Psoas muscle (tissue), 8 donors: ENCODE data around the gene WDR83. TPM values are rescaled to one million over a fixed set of nuclear protein-coding genes. Genes with fewer than 3 reads are reported as not detected.

Experiments used
- ATAC-seq, 4 donors: fragments of 200-7000 bp; cut with Tn5 transposase; one replicate each; pipeline ENCODE4 v1.9.1; 2020; ENCODE audit warnings: moderate library complexity in 3 of 4, mild to moderate bottlenecking in 2 of 4
- DNase-seq, 2 donors: peaks; one replicate each; pipeline ENCODE4 v3.0.0-alpha.2; 2020
- H3K27ac ChIP-seq: fragments of 200-600 bp; one replicate; pipeline ENCODE4 v1.8.0; 2022
- H3K27me3 ChIP-seq, 3 donors: fragments of 200-600 bp in 1 of 3; one replicate each; pipeline versions ENCODE4 v1.6.1 to v1.8.0; 2013 to 2022; ENCODE audit warnings: low read length in 2 of 3, mild to moderate bottlenecking in 2 of 3, moderate library complexity in 1 of 3; ENCODE audit not compliant: insufficient read depth in 3 of 3
- H3K36me3 ChIP-seq, 2 donors: fragments of 200-600 bp in 1 of 2; one replicate each; pipeline versions ENCODE4 v1.6.1 to v1.8.0; 2013 to 2022; ENCODE audit warnings: low read depth in 1 of 2, mild to moderate bottlenecking in 1 of 2, moderate library complexity in 1 of 2; ENCODE audit not compliant: insufficient read depth in 1 of 2
- H3K4me1 ChIP-seq: fragments of 200-600 bp; one replicate; pipeline ENCODE4 v1.8.0; 2022
- H3K4me3 ChIP-seq: fragments of 200-600 bp; one replicate; pipeline ENCODE4 v1.8.0; 2022; ENCODE audit warnings: mild to moderate bottlenecking
- H3K9me3 ChIP-seq: fragments of 200-600 bp; one replicate; pipeline ENCODE4 v1.8.0; 2022
- WGBS, 3 donors: extraction: QIAGEN DNeasy Blood & Tissue Kit; methylation state at CpG; one replicate each; pipeline versions ENCODE4 v1.1.6 to v1.1.7; 2013; 5-methylcytosine and 5-hydroxymethylcytosine counted together
- intact Hi-C, 2 donors: fragments of 100-400 bp; cut with DNase I; formaldehyde crosslinking; loops; one replicate each; pipeline versions ENCODE4 v1.11.0 to v1.14.2; 2022
- polyA plus RNA-seq, 3 donors: library from polyadenylated mRNA; stranded (reverse); fragments of 200-250 nt; gene quantifications; one replicate each; pipeline ENCODE4 v1.2.3, GENCODE V29; 2013
- total RNA-seq, 4 donors: library from RNA; stranded (reverse); fragmentation: NEBNext Ultra II Directional in 2 of 4; extraction: Animal tissue kit (Norgen Biotek cat#: 25700) in 2 of 4; gene quantifications; one replicate each; pipeline versions ENCODE4 v1.2.1 to v1.2.4, GENCODE V29; 2021 to 2023
- TF ChIP-seq, protein P1 (sequence below): fragments of 200-600 bp; IDR thresholded peaks from one replicate; pipeline ENCODE4 v1.8.0; 2022; ENCODE audit warnings: antibody characterized with exemption
- donor health status: healthy with polysubstance abuse.
- donor health status: DM: no; HTN: no; CAD: no; lungs with moderate emphysema.
- donor health status: Bipolar disorder and iron deficiency.
- donor health status: healthy.
- donor health status: DM: yes; HTN: yes; CAD: no.
- donor health status: DM: no; HTN: no; CAD: no.
- donor health status: DM: no; HTN: no; CAD: no.
- donor health status: DM: yes; HTN: yes; CAD: no.

WDR83 gene
- total and polyA plus RNA-seq, 7 donors, result 1.8 to 9.1 (median 4.5) TPM

DNA sequence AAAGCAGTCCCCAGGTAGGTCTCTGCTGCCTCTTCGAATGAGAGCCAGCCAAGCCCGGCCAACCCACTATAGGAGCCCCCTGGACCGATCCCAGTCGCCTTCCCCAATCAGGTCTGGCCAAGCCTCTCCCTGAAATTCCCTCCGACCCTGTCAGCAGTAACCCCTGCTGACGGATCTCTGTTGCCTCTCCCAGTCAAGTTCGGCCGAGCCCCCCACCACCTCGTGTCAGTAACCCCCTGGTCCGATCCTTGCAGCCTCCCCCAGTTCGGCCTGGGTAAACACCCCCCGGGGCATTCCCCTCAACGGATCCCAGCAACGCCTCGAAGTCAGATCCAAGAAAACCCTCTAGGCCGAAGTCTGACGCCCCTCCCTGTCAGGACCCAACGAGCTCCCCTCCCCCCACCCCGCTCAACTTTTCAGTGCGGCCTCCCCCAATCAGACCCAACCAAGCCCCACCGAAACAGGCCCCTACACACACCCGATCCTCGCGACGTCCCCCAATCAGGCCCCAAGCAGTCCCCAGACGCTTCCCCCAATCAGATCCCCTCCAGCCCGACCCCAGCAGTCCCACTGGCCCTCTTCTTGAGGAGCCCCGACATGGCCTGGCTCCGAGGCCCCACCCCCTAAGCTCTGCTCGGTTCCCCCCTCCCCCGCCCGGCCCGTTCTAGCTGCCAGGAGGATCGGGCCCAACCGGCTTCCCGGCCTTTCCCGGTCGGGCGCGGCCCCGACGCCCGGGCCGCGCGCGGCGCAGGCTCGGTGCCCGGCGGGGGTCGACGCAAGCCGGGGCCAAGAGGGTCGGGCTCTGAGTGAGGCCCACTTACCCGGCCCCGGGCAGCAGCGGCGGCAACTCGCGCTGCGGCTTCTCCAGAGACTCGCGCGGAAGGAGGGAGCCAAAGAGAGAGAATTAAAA, 55.3 kb downstream of the WDR83 start:
- DNase-seq (peak; percentile 78 to 88), ATAC-seq (peak; percentile 57 to 77 (median 64))
- Histone ChIP-seq H3K36me3 (peaks cover 0 to 28% of the 10 kb centered on the region in 2 donors), H3K9me3 (no peaks in the 10 kb centered on the region), H3K4me1 (peaks cover 27% of the 10 kb centered on the region), H3K27ac (peak overlapping the region; percentile 92), H3K4me3 (peak overlapping the region; percentile 87), H3K27me3 (no peaks in the 10 kb centered on the region)
- 1% methylated on average over 61 to 65 of the region's 65 CpGs for WGBS, 3 donors
- TF ChIP-seq, protein P1, sequence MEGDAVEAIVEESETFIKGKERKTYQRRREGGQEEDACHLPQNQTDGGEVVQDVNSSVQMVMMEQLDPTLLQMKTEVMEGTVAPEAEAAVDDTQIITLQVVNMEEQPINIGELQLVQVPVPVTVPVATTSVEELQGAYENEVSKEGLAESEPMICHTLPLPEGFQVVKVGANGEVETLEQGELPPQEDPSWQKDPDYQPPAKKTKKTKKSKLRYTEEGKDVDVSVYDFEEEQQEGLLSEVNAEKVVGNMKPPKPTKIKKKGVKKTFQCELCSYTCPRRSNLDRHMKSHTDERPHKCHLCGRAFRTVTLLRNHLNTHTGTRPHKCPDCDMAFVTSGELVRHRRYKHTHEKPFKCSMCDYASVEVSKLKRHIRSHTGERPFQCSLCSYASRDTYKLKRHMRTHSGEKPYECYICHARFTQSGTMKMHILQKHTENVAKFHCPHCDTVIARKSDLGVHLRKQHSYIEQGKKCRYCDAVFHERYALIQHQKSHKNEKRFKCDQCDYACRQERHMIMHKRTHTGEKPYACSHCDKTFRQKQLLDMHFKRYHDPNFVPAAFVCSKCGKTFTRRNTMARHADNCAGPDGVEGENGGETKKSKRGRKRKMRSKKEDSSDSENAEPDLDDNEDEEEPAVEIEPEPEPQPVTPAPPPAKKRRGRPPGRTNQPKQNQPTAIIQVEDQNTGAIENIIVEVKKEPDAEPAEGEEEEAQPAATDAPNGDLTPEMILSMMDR, result no peak
- intact Hi-C loops, result loop anchor here in 1 of 2 donors (5.0 kb wide), 3 partner anchors 40 to 125 kb away; partner anchors contain the start of gene DHPS

DNA sequence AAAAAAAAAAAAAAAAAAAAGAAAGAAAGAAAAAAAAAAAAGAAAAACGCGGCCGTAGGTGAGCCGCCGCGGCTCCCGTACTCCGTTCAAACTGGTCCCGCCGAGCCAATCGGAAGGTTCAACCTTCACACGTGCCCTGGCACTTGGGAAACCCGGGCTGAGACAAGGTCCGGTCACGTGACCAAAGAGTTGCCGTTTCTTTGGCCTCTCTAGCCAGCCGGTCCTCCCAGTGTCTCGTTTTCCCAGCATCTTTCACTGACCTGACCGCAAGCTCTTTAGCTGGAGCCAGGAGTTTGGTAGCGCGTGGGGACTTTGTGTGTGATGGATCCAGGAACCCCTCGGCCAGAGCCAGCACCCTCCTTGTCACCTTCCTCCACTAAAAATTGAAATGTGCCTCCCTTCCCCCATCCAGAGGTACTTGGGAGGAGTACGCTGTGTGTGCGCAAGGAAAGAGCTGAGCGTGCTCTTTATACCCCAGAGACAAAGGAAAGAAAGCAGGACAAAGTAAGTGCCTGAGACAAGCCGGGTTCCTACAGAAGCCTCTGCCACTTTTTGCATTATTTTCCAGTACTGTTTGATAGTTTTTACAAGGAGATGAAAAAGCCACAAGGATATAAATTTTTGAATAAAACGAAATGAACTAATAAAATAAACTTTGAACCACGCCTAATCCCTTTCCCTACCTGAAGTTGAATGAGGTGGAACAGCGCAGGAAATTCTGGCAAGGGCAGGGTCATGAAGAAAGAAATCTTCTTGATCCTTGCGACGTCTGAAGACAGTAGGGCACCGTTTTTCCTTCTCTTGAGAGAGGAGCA, 56.2 kb downstream of the WDR83 start:
- peak; percentile 97 to 98 for DNase-seq
- Histone ChIP-seq H3K9me3 (no peaks in the 10 kb centered on the region), H3K27me3 (no peaks in the 10 kb centered on the region), H3K36me3 (peaks cover 0 to 19% of the 10 kb centered on the region in 2 donors), H3K4me3 (peak overlapping the region; percentile 87), H3K4me1 (peaks cover 27% of the 10 kb centered on the region), H3K27ac (peak overlapping the region; percentile 92)
- 1 to 2% (median 1%) methylated on average over 32 of the region's 32 CpGs for WGBS, 3 donors
- intact Hi-C loops, result loop anchor here in 1 of 2 donors (5.0 kb wide), 3 partner anchors 40 to 125 kb away; partner anchors contain the start of gene DHPS
- peak; percentile 93 to 94 (median 93) for ATAC-seq
- TF ChIP-seq, protein P1, result no peak

DNA sequence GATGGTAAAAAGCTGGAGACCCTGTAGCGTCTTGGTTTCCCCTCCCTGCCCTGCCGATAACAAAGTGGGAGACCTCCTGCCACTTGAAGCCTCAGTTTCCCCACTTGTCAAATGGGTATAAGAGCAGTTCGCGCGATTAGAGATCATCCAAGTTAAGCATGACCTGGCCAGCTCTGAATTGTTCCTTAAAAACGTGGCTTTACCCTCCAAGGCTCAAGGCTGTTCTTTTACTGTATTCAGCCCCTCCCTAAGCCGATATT, 56.7 kb downstream of the WDR83 start:
- Histone ChIP-seq H3K9me3 (no peaks in the 10 kb centered on the region), H3K36me3 (peaks cover 0 to 14% of the 10 kb centered on the region in 2 donors), H3K4me1 (peaks cover 26% of the 10 kb centered on the region), H3K4me3 (peak overlapping the region; percentile 87), H3K27me3 (no peaks in the 10 kb centered on the region), H3K27ac (peak overlapping the region; percentile 92)
- intact Hi-C loops, result loop anchor here in 1 of 2 donors (5.0 kb wide), 3 partner anchors 41 to 124 kb away; partner anchors contain the start of gene DHPS
- TF ChIP-seq, protein P1, result no peak
- WGBS, 3 donors, result 1 to 6% (median 2%) methylated on average over 7 of the region's 7 CpGs
- DNase-seq (no peak), ATAC-seq (no peak)

DNA sequence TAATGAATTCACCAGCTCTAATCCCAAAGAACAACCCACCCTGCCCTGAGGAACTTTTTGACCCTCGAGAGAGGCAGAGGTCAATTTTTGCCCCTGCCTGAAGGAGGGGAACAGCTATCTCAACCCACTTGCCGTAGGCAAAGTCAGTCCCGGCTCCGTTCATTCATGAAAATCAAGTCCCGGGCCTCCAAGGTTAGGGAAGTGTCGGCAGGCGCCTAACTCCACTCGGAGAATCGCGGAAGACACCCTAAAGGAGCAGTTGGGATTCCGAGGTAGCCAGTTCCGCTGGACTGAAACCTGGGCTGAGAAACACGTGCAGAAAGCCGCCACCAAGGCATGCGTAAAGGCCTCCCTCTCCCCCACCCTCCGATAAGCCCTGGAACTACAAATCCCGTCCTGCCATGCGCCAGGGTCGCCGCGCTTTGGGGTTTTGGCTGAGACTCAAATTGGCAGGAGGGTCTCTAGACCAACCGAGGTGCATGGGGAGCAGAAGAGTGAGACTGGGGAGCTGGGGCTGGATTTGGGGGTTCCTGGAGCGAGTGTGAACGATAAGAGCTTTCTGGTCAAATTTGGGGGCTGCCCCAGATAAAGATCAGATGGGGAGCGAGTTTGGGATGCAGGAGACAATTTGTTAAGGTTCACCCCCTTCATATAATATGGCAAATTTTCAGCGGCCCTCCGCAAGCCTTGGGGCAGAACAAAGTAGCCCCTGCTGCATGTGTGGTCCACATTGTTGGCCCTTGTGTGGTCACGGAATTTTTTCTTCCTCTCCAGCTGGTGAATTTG, 57.2 kb downstream of the WDR83 start, which contains the start of gene TNPO2:
TNPO2 (minus strand) TSS at position 292 of the 786 bp plus-strand sequence. CDS start 2,955 bp downstream, outside the sequence.
- DNase-seq (peak; percentile 53 to 69), ATAC-seq (peak; percentile 36 to 72 (median 53))
- Histone ChIP-seq H3K36me3 (peaks cover 0 to 12% of the 10 kb centered on the region in 2 donors), H3K9me3 (no peaks in the 10 kb centered on the region), H3K4me1 (peaks cover 21% of the 10 kb centered on the region), H3K27ac (peak within 1 kb of the TSS; percentile 92), H3K4me3 (peak within 1 kb of the TSS; percentile 87), H3K27me3 (no peaks in the 10 kb centered on the region)
- TF ChIP-seq, protein P1, result no peak
- intact Hi-C loops, result loop anchor here in 1 of 2 donors (5.0 kb wide), 3 partner anchors 42 to 123 kb away; partner anchors contain the start of gene DHPS
- 2 to 3% (median 3%) methylated on average over 28 of the region's 28 CpGs for WGBS, 3 donors
